ENCODE data around the gene MMP17.

- TF ChIP-seq CTCF (conservative IDR thresholded peaks at IDR 0.05; ENCODE audit: low read depth, low read length) (no peak), EZH2 (IDR thresholded peaks at IDR 0.05; ENCODE audit: low read length, unreplicated experiment) (no peak), EZH2phosphoT487 (IDR thresholded peaks at IDR 0.05; ENCODE audit: borderline replicate concordance, low read length) (no peak)
Measured at GRCh38 chr12:131795690-131796410, 32.3 kb upstream of the MMP17 start.
